ENCODE measurements around the gene MBTD1. TPM values are rescaled to one million over a fixed set of nuclear protein-coding genes. Genes with fewer than 3 reads are reported as not detected.

The MBTD1 gene
- total RNA-seq, 2 donors from 2014 or later = 6.9 to 18.3 TPM

- Histone ChIP-seq H3K9me3 (no peaks in the 10 kb centered on the region), H3K4me3 (no peak overlapping the region), H3K27ac (no peak overlapping the region), H3K36me3 (no peaks in the 10 kb centered on the region), H3K27me3 (replicated peaks; ENCODE audit: insufficient read depth) (no peaks in the 10 kb centered on the region), H3K4me1 (ENCODE audit: control insufficient read depth in 1 of 2, low read depth in 2 of 2) (peaks cover 0 to 5% of the 10 kb centered on the region in 2 donors)
- no peak for ATAC-seq (ENCODE audit: insufficient number of reproducible peaks, low FRiP score, low read depth)
- no peak for TF ChIP-seq CTCF (IDR thresholded peaks at IDR 0.05)
- DNase-seq (ENCODE audit: low spot score) = no peak
These were observed 19.6 kb downstream of the MBTD1 start for GRCh38 chr17:51240275-51240674.

- DNase-seq (ENCODE audit: low spot score) (no peak), ATAC-seq (ENCODE audit: insufficient number of reproducible peaks, low FRiP score, low read depth) (no peak)
- Histone ChIP-seq H3K4me3 (no peak overlapping the region), H3K27ac (no peak overlapping the region), H3K27me3 (replicated peaks; ENCODE audit: insufficient read depth) (no peaks in the 10 kb centered on the region), H3K9me3 (no peaks in the 10 kb centered on the region), H3K36me3 (no peaks in the 10 kb centered on the region), H3K4me1 (ENCODE audit: control insufficient read depth in 1 of 2, low read depth in 2 of 2) (no peaks in the 10 kb centered on the region)
- TF ChIP-seq CTCF (IDR thresholded peaks at IDR 0.05) = no peak
These were observed 21.5 kb downstream of the MBTD1 start for GRCh38 chr17:51238255-51238887.

- H3K9me3 ChIP-seq = no peaks in the 10 kb centered on the region
- ATAC-seq (ENCODE audit: insufficient number of reproducible peaks, low FRiP score, low read depth) (no peak), DNase-seq (ENCODE audit: low spot score) (no peak)
- no peak overlapping the region for H3K4me3 ChIP-seq
- no peaks in the 10 kb centered on the region for H3K27me3 ChIP-seq (replicated peaks; ENCODE audit: insufficient read depth)
- no peak for TF ChIP-seq CTCF (IDR thresholded peaks at IDR 0.05)
- H3K4me1 ChIP-seq (ENCODE audit: control insufficient read depth in 1 of 2, low read depth in 2 of 2) = peaks cover 0 to 6% of the 10 kb centered on the region in 2 donors
- H3K27ac ChIP-seq = no peak overlapping the region
- H3K36me3 ChIP-seq = no peaks in the 10 kb centered on the region
These were observed 25.7 kb downstream of the MBTD1 start for GRCh38 chr17:51234162-51234561.

GRCh38 chr17:51231999-51232398, 27.9 kb downstream of the MBTD1 start:
- ATAC-seq (ENCODE audit: insufficient number of reproducible peaks, low FRiP score, low read depth) = no peak
- Histone ChIP-seq H3K4me3 (no peak overlapping the region), H3K36me3 (no peaks in the 10 kb centered on the region), H3K9me3 (no peaks in the 10 kb centered on the region), H3K4me1 (ENCODE audit: control insufficient read depth in 1 of 2, low read depth in 2 of 2) (peaks cover 0 to 8% of the 10 kb centered on the region in 2 donors), H3K27me3 (replicated peaks; ENCODE audit: insufficient read depth) (no peaks in the 10 kb centered on the region), H3K27ac (no peak overlapping the region)
- no peak for DNase-seq (ENCODE audit: low spot score)
- no peak for TF ChIP-seq CTCF (IDR thresholded peaks at IDR 0.05)

- no peak for TF ChIP-seq CTCF (IDR thresholded peaks at IDR 0.05)
- ATAC-seq (ENCODE audit: insufficient number of reproducible peaks, low FRiP score, low read depth) = no peak
- H3K36me3 ChIP-seq = no peaks in the 10 kb centered on the region
These were observed 29.5 kb downstream of the MBTD1 start for GRCh38 chr17:51230306-51230705.

More at GRCh38 chr17:51230306-51230705, 29.5 kb downstream of the MBTD1 start:
- Histone ChIP-seq H3K4me3 (no peak overlapping the region), H3K27ac (no peak overlapping the region), H3K9me3 (no peaks in the 10 kb centered on the region), H3K27me3 (replicated peaks; ENCODE audit: insufficient read depth) (no peaks in the 10 kb centered on the region), H3K4me1 (ENCODE audit: control insufficient read depth in 1 of 2, low read depth in 2 of 2) (peaks cover 0 to 8% of the 10 kb centered on the region in 2 donors)
- no peak for DNase-seq (ENCODE audit: low spot score)

Measured in thoracic aorta (tissue), 2 donors.